Stimulated activated CD4-positive, alpha-beta T cell treated with anti-CD3 and anti-CD28 coated beads, Interleukin-2, amount 100 ng/mL, for 24 hours (primary cell): Measurements from ENCODE around the gene CYP2B6.
"Not testable (repeated sequence)": the region's sequence is repeated elsewhere in the genome, so short reads cannot be mapped to it uniquely, and the experiment has no call there.

Experiments
- DNase-seq, 2 donors: peaks; one replicate each; pipeline ENCODE4 v3.0.0-alpha.2; 2020

Gene CYP2B6

DNA sequence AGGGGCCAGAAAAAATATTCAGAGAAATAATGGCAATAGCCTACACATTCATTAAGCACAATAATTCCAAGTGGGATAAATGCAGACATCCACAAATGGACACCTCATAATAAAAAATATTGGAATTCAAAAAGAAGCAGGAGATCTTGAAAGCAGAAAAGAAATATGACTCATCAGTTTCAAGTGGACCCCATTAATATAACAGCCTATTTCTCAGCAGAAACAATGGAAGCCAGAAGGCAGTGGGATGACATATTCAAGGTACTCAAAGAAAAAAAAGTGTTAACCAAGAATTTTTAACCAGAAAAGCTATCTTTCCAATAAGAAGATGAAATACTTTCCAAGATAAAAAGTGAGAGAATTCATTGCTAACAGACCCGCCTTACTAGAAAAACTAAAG, 48.7 kb downstream of the CYP2B6 start:
- DNase-seq = no peak

DNA sequence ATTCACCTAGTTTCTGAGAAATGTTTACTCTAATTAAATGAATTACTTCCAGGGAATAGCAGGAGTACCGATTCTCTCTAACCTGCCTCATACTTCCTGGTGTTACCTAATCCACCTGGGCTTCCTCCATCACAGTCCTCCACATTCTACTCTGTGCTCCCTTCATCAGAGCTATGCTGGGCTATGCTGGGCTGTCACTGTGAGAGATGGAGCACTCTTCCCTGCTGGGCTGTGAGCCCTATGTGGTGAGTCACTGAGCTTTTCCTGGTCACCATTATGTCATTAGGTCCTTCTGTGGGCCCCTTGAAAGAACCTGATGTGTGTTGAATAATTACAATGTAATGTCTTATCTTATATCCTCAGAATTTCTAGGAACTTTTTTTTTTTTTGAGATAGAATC, 54.0 kb downstream of the CYP2B6 start:
- not testable (repeated sequence) for DNase-seq

DNA sequence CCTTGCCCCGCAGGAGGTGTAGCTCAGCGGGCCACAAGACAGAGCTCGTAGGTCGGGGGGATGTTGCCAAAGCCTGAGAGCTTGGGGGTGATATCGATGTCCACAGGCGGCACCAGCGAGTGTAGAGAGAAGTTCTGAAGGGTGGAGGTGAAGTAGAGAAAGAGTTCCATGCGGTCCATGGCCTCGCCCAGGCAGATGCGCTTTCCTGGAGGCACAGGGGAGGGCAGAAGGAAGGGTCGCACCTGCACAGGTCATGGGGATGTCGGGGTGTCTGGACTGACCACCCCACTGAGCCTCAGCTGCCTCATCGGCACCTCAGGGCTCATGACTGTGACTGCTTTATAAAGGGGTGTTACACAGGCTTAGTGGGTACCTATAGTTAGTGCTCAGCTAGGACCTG, 59.3 kb downstream of the CYP2B6 start:
- DNase-seq = no peak

GRCh38 chr19:41052162-41052561, 61.1 kb downstream of the CYP2B6 start:
- DNase-seq = not testable (repeated sequence)

DNA sequence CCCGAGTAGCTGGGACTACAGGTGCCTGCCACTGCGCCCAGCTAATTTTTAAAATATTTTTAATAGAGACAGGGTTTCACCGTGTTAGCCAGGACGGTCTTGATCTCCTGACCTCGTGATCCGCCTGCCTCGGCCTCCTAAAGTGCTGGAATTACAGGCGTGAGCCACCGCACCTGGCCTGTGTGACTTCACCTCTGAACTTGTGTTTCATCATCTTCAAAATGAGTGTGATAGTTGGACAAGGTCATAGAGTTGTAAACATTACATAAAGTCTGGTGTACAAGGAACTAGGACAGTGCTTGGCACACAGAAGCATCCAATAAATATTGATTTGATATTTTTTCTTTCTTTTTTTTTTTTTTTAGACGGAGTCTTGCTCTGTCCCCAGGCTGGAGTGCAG, 62.2 kb downstream of the CYP2B6 start:
- DNase-seq = not testable (repeated sequence)

DNA sequence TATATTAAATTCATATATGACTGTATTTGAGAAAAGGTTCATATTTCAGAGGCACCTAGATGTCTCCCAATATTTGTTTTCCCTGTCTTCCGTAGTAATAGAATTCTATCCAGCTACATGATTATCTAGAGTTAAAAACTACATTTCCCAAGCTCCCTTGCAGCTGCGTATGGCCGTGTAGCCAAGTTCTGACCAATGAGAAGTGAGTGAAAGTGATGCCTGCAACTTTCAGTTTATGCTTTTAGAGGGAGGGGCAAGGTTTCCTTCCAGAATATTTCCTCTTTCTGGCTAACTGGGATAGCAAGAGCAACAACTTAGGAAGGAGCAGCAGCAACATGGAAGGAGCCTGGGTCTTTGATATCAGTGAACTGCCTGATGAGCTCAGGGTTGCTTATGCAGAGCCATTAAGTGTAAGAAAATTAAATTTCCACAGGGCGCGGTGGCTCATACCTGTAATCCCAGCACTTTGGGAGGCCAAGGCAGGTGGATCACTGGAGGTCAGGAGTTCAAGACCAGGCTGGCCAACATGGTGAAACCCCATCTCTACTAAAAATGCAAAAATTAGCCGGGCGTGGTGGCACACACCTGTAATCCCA, 74.0 kb downstream of the CYP2B6 start:
- DNase-seq = no peak
